ENCODE data around the gene BRIX1.

GRCh38 chr5:34895641-34896419 is 19.7 kb upstream of the BRIX1 start:
- TF ChIP-seq CTCF (IDR thresholded peaks at IDR 0.05) (no peak), POLR2AphosphoS5 (IDR thresholded peaks at IDR 0.05) (no peak)

Data from suprapubic skin (tissue), 3 donors.